ENCODE measurements around the gene CCSER1.
"Not testable (repeated sequence)": the region's sequence is repeated elsewhere in the genome, so short reads cannot be mapped to it uniquely, and the experiment has no call there.

CCSER1 gene

DNA sequence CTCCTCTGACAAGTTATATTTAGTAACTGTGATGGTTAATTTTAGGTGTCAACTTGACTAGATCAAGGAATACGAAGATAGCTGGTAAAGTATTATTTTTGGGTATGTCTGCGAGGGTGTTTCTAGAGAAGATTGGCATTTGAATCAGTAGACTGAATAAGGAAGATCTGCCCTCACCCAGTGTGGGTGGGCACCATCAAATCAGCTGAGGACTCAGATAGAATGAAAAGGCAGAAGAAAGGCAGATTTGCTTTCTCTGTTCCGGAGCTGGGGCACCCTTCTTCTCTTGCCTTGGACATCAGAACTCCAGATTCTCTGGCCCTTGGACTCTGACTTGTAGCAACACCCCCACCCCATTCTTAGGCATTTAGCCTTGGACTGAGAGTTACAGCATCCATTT is 981.6 kb downstream of the CCSER1 start:
- in situ Hi-C loops (cut with MboI; ENCODE audit: low sequenced_read_pairs) = no loop called here

DNA sequence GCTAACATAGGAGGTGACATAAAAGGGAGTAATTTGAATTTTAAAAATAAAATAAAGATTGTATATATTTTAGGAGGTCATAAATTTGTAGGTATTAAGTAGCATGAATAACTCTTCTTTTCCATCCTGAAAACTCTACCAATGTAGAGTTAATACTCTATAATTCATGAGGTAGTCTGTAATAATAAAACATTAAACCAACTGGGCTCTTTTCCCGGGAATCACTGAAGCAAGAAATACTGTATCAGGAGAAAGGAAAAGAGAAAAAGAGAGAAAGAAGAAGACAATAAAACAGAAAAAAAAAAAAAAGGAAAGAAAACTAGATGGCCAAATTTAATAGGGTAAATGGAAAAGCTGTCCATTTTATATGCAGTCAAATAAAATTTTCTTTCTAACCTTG is 984.4 kb downstream of the CCSER1 start:
- in situ Hi-C loops (cut with MboI; ENCODE audit: low sequenced_read_pairs) = no loop called here

DNA sequence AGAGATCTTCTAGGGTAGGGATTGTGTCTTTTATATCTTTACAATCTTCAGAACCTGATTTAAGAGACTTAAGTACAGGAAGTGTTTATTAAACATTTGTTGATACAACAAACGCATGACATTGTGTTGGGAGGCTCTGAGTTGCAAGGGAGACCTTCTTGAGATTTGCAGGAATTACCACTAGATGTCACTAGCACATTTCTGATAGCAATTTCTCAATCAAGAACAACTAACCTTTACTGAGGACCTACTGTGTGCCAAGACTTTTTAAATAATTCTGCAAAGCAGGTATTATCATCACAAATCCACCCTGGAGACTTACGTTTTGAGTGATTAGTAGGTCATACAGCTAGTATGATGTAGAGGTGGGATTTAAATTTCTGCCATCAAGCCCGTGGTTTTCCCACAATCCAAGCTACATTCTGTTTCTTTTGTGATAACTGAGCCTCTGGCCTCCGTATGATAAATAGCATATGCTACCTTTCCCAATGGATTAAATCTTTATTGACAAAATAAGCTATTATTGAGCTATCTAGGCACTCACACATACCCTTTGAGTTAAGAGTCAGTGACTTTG is 986.0 kb downstream of the CCSER1 start:
- in situ Hi-C loops (cut with MboI; ENCODE audit: low sequenced_read_pairs) = no loop called here

DNA sequence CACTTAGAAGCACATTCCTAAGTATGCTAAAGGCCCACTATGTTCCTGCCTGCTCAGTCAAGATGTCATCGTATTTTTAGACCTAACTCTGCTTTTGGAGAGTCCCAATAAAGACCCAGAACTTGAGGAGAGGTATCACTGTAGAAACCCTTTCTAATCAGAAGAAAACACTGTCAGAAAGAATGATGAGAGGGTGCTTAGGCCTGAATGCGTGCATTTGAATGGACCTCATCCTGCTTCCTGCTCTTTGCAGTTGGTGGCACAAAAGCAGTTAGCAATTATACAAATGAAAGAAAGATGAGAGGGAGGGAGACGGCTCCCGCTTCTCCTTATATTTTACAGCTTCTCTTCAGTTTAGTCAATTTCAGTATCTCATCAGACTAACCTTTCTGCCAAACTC is 987.2 kb downstream of the CCSER1 start:
- in situ Hi-C loops (cut with MboI; ENCODE audit: low sequenced_read_pairs) = no loop called here

DNA sequence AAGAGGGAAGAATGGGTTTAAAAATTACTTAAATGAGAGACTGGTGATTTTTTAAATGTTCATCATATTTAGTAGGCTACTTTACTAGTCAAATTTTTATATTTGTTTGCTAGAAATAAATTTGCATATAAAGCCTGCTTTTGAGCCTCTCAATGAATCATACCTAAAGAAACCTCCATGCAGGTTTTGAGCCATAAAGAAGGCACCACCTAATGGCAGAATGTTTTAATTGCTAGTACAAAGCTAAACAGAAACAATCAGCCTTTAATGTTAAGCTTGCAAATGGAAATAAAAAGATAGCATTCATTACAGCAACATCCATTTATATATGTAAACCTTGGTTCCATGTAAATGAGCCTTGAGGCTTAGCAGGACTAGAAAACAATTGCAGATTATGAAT is 989.7 kb downstream of the CCSER1 start:
- in situ Hi-C loops (cut with MboI; ENCODE audit: low sequenced_read_pairs) = no loop called here

DNA sequence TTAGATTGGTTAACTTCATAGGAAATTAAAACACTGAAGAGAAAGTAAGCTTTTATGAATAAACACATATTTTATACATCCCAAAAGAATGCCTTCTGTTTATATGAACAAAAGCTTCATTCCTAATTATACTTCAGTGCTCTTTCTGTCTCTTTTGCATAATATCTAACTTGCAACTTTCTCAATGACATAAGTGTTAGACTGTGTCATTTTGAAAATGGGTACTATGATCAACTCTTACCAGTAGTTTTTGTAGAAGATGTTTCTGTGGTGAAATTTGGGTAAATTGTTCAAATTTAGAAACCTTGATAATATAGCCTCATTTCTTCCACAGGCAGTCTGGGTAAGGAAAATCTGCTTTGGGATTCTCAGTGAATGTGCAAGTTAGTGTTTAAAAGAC is 991.4 kb downstream of the CCSER1 start:
- in situ Hi-C loops (cut with MboI; ENCODE audit: low sequenced_read_pairs) = no loop called here

DNA sequence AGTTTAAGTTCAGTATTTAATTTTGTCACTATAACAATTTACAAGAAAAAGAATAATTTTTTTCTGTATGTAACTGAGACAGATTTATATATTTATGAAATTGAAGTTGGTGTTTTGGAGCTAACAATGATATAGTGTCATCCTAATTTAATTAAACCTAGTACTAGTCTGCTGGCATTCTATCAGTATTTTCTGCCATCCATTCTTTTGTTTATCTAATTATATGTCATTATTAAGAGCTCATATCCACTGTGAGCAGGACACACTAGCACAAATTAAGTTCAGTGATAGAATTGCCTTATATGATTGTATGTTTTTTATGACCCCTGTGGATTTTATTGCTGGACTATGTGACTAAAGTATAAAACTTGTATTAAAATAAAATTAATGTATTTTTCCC is 996.5 kb downstream of the CCSER1 start:
- in situ Hi-C loops (cut with MboI; ENCODE audit: low sequenced_read_pairs) = no loop called here

DNA sequence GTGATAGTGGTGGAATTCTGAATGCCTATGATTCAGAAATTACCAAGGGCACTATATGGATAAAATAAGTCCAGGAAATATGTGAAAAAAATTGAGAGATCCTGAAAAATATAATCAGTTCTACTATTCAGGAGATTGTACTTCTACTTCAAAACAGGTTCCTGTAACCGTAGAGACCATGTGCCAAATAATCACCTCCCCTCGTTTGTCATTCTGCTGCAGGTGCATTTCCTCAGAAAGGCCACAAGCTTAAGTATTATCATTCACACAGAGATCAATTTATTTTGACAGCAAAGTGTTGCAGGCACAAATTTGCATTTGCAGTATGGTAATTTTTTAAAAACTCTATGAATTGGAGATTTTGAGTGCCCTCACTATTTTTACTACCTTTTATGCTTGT is 1000.0 kb downstream of the CCSER1 start:
- in situ Hi-C loops (cut with MboI; ENCODE audit: low sequenced_read_pairs) = no loop called here

DNA sequence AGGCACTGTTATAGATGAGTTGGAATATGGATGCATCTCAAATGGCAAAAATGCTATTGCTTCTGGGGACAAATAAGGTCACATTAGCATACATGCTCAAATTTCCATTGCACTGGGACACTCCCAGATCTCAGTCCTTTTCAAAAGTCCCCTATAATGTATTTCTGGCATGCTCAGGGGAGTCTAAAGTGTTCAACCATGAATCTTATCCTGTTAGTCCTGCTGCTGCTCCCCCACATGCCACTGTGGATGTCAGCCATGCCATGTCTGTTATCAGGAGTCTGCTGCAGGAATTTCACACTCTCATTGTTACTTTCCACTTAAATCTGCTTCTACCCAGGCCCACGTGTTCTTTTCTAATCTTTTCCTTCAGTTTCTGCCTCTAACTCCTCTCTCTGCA is 1000.6 kb downstream of the CCSER1 start:
- in situ Hi-C loops (cut with MboI; ENCODE audit: low sequenced_read_pairs) = no loop called here

DNA sequence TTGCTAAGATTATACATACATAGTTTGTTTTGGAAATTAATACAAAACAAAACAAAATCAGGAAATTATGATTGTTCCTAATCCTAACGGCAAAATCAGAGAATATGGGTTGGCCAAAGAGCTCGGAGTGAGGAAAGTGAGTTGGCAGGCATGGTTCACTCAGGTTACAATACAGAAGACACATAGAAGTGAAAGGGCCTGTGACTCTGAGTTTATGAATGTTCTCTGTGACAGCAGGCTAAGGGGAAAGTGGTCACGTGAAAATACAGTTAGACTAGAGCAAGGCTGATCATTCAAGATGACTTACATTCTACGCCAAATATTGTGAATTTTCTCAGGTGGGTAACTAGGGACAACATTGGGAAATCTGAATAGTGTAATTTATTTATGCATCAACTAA is 1001.3 kb downstream of the CCSER1 start:
- in situ Hi-C loops (cut with MboI; ENCODE audit: low sequenced_read_pairs) = no loop called here

DNA sequence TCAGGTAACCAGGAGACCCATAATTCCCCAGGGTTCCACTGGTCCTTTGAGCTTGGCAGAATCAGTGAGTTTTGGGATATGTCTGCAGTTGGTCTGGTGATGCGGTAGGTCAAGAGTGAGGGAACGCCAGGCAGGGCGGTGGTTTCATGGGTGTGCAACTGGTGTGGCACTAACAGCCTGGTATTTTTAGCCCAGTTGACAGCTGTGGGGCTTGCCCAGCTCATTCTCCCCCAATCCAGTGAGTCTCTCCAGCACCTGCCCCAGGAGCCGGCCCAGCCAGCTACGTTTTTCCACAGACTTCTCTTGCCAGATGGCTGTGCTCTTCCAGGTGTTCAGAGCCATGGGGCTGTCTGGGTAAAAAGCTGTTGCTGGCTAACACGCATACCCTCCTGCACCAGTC is 1019.9 kb downstream of the CCSER1 start:
- in situ Hi-C loops (cut with MboI; ENCODE audit: low sequenced_read_pairs) = no loop called here

DNA sequence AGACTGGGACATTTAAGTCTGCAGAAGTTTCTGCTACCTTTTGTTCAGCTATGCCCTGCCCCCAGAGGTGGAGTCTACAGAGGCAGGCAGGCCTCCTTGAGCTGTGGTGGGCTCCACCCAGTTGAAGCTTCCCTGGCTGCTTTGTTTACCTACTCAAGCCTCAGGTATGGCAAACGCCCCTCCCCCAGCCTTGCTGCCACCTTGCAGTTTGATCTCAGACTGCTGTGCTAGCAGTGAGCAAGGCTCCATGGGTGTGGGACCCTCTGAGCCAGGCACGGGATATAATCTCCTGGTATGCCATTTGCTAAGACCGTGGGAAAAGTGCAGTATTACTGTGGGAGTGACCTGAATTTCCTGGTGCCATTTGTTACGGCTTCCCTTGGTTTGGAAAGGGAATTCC is 1026.8 kb downstream of the CCSER1 start:
- in situ Hi-C loops (cut with MboI; ENCODE audit: low sequenced_read_pairs) = not testable (repeated sequence)

DNA sequence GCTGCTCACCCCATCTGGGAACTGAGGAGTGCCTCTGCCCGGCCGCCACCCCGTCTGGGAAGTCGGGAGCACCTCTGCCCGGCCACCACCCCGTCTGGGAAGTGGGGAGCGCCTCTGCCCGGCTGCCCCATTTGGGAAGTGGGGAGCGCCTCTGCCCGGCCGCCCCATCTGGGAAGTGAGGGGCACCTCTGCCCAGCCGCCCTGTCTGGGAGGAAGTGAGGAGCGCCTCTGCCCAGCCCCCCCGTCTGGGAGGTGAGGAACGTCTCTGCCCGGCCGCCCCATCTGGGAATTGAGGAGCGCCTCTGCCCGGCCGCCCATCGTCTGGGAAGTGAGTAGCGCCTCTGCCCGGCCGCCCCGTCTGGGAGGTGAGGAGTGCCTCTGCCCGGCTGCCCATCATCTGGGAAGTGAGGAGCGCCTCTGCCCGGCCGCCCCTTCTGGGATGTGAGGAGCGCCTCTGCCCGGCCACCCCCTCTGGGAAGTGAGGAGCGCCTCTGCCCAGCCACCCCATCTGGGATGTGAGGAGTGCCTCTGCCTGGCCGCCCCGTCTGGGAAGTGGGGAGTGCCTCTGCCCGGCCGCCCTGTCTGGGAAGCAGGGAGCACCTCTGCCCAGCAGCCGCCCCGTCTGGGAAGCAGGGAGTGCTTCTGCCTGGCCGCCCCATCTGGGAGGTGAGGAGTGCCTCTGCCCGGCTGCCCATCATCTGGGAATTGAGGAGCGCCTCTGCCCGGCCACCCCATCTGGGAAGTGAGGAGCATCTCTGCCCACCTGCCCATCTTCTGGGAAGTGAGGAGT is 1040.9 kb downstream of the CCSER1 start:
- in situ Hi-C loops (cut with MboI; ENCODE audit: low sequenced_read_pairs) = not testable (repeated sequence)

DNA sequence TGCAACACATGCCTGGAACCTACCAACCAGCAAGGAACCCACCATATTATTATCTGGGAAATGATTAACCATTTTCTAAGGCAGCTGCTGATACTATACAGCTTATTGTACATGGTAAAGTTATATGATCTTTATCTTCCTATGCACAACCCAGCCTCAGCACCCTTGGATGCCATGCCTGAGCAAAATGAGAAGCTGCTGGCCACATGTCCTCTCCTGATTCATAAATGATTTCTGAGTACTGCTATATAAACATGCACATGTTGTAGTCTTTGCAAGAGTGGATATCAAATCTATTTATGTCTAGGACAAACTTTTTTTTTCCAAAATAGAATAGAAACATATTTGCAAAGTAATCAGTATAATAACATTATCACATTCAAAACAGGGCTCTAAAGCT is 1043.6 kb downstream of the CCSER1 start:
- in situ Hi-C loops (cut with MboI; ENCODE audit: low sequenced_read_pairs) = no loop called here

DNA sequence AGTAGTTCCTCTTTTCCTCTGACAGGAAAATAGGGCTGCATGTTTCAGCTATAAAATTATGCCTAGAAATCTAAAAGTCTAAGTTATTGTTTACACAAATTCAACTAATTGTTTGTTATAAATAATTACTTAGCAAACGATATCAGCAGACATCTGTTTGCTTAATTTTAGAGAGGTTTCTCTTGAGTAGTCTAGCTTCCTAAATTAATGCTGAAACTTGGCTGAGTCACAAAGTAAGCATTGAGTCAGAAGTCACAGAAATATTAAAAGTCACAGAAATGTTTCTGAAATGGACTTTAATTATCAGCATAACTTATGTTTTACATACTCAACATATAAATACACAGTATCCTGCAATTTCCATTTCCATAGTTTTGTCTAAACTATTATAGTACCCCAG is 1044.0 kb downstream of the CCSER1 start:
- in situ Hi-C loops (cut with MboI; ENCODE audit: low sequenced_read_pairs) = no loop called here

DNA sequence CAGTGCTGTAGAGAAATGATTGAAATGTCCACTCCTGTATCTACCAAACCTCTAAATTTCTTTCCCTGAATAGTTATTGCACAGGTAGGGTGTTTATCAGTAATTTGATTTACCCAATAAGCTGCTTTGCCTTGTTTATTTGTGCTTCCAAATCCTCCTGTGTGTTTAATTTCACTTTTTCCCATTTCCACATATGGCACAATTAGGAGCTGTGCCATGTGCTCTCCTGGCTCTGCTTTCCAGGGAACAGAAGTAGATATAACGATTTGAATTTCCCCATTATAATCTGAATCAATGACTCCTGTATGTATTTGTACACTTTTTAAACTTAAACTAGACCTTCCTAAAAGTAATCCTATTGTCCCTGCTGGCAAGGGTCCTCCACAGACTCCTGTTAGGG is 1057.9 kb downstream of the CCSER1 start:
- in situ Hi-C loops (cut with MboI; ENCODE audit: low sequenced_read_pairs) = not testable (repeated sequence)

DNA sequence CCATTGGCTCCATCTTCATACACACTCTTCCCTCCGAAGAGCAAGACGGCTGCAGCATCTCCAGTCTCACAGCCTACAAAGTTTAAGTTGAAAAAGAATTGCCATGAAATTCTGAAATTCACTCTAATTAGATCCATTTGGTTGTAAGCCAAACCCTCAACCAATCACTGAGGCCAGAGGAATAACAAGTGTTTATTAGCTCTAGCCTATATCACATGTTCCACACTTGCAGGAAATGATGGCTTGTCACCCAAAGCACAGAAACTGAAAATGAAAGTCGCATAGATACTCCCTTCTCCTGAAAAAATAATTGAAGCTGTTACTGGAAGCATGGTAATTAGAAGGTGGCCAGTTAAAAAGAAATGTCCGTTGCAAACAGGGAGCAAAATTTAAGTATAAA is 1071.8 kb downstream of the CCSER1 start:
- in situ Hi-C loops (cut with MboI; ENCODE audit: low sequenced_read_pairs) = no loop called here

DNA sequence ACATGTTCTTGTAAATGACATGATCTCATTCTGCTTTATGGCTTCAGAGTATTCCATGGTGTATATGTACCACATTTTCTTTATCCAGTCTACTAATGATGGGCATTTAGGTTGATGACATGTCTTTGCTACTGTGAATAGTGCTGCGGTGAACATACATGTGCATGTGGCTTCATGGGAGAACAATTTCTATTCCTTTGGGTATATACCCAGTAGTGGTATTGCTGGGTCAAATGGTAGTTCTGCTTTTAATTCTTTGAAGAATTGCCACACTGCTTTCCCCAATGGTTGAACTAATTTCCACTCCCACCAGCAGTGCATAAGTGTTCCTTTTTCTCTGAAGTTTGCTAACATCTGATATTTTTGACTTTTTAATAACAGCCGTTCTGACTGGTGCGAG is 1080.3 kb downstream of the CCSER1 start:
- in situ Hi-C loops (cut with MboI; ENCODE audit: low sequenced_read_pairs) = no loop called here

DNA sequence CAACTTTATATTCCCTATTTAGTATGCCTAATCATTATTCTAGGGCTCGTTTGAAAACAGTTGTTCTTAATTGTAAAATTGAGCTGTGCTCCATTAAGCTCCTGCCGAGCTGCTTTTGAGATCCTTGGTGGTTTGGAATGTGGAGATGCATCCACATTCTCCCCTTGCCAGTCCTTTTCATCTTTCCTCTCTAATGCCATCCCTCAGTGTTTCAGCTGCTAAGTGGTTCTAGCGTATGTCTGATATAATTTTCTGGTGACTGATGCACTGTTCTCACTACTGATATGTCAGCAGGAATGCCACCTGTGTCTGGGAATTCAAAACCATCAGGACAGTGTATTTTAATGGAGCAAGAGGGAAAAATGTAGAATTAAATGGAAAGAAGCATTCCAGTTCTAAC is 1085.0 kb downstream of the CCSER1 start:
- in situ Hi-C loops (cut with MboI; ENCODE audit: low sequenced_read_pairs) = no loop called here

DNA sequence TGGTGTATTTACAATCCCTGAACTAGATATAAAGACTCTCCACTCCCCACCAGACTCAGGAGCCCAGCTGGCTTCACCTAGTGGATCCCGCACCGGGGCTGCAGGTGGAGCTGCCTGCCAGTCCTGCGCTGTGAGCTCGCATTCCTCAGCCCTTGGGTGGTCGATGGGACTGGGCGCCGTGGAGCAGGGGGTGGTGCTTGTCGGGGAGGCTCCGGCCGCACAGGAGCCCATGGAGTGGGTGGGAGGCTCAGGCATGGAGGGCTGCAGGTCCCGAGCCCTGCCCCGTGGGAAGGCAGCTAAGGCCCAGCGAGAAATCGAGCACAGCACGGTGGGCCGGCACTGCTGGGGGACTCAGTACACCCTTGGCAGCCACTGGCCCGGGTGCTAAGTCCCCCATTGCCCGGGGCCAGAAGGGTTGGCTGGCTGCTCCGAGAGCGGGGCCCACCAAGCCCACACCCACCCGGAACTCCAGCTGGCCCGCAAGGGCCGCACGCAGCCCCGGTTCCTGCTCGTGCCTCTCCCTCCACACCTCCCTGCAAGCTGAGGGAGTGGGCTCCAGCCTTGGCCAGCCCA is 1090.7 kb downstream of the CCSER1 start:
- in situ Hi-C loops (cut with MboI; ENCODE audit: low sequenced_read_pairs) = not testable (repeated sequence)

DNA sequence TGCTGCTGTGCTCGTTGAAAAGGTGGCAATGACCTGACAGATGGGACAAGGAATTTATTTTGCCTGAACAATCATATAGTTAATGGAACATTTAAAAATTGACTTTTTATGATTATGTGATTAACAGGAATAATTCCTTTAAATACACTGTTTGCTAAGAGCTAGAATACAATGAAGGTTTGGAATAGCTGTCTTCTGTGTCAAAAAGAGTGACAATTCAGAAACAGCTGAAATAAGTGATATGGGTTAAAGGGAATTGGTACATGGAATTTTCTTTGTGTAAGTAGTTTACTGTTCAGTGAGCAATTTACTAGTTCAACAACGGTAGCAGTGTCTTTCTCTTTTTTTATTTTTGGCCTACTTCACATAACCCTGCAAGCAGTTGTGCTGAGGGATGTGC is 1093.1 kb downstream of the CCSER1 start:
- in situ Hi-C loops (cut with MboI; ENCODE audit: low sequenced_read_pairs) = no loop called here

DNA sequence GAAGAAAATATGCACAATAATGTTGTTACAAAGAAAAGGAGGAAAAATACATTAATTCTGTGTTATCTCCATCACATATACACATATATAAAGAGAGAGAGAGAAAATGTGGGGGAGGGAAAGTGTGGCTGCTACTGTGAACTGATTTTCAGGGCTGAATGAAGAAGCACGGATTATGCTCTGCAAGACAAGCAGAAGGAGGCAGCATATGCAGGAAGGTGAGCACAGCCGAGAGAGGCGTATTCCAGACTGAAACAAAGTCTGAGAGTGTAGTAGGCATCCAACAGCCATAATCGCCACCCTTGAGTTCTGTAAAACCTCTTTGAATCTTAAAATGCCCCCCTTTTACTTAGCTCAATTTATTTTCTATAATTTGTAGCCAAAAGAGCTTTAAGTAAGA is 1094.8 kb downstream of the CCSER1 start:
- in situ Hi-C loops (cut with MboI; ENCODE audit: low sequenced_read_pairs) = no loop called here

DNA sequence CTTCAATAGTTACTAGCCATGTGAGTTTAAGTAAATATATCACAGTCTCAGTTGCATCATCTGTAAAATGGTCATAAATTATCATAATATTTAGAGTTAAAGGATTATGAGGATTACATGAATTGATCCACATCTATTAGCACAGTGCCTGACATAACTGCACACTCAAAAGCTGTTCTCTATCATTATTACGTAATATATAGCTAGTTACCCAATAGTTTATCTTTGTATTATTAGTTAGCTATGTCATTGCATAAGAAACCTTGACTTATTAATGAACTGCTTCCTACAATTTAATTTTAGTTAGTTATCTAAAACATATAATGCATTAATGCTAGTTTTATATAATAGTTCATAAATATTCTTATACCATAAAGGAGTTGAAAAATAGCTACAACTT is 1099.7 kb downstream of the CCSER1 start:
- in situ Hi-C loops (cut with MboI; ENCODE audit: low sequenced_read_pairs) = no loop called here
